T follicular helper cell (primary cell): ENCODE measurements around the gene QSOX2.

ENCODE experiments used
- DNase-seq: peaks from one replicate; pipeline ENCODE4 v3.0.0-alpha.2; 2020; ENCODE audit warnings: low read depth

The QSOX2 gene

DNA sequence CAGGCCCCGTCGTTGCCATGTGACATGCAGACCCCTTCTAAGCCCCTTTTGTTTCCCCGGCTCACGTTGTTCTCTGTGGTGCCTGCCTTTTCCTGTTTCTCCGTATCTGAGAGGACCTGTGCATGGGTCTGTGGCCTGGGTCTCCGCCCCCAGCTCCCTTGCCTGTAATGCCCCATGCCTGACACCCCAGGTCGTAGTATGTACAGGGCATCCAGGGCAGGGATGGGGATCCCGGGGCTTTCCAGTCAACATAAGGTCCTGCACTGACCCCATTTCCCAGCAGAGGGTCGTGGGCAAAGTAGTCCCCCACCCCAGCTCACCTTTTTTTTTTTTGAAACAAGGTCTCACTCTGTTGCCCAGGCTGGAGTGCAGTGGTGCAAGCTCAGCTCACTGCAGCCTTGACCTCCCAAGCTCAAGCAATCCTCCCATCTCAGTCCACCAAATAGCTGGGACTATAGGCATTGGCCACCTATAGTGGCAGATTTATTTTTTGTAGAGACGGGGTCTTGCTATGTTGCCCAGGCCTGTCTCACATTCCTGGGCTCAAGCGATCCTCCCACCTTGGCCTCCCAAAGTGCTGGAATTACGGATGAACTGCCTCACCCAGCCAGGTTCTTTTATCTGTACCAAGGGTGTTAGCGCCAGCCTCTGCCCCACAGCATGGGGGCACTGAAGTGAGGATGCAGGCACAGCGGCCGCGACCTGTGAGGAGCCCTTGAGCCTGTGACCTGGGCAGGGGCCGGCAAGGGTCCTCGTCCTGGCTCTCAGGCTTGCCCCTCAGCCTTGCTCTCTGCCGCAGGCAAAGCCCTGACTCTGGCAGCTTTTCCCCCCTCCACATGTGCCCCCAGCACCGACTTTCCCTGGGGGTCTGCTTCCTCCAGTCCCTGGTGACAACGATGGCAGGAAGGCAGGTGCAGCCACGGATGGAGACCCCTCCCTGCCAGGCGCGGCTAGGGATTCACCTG lies 19.1 kb upstream of the QSOX2 start:
- DNase-seq, result no peak

DNA sequence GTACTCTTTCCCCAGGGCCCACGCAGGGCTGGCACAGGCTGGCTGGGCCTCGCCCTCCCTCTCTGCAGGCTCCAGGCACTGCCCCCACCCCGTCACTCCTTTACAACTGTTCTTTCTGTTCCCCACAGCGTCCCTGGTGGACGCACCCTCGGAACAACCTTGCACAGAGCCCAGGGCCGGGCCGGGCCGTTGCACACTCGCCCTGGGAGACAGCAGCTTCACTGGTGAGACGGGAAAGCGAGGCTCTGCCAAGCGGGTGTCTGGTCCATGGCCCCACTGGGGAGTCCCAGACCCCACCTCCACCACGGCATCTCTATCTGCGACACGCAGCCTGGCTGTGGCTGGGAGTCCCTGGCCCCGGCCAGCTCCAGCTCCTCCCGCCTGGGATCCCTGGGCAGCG lies 18.4 kb upstream of the QSOX2 start:
- no peak for DNase-seq

DNA sequence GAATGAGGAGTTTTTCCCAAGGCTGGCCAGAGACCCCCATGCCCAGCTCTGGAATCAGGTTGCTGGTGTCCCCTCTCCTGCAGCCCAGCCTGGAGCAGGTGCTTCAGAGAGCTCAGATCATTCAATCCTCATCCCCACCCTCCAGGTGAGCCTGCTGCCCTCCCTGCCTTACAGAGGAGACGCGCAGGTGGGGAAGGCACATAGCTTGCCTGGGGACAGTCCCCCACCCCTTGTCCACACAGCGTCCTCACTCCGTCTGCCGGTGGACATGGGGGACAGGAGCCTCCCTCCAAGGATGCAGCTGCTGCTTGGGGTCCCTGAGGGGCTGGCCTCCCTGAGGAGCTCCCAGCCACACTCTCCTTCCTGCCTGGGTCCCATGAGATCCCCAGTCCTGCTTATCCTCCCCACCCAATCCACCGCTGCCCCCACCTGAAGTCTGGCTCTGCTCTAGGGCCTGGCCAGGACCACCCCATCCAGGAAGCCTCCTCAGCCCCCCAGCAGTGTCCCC lies 17.1 kb upstream of the QSOX2 start:
- DNase-seq, result no peak

DNA sequence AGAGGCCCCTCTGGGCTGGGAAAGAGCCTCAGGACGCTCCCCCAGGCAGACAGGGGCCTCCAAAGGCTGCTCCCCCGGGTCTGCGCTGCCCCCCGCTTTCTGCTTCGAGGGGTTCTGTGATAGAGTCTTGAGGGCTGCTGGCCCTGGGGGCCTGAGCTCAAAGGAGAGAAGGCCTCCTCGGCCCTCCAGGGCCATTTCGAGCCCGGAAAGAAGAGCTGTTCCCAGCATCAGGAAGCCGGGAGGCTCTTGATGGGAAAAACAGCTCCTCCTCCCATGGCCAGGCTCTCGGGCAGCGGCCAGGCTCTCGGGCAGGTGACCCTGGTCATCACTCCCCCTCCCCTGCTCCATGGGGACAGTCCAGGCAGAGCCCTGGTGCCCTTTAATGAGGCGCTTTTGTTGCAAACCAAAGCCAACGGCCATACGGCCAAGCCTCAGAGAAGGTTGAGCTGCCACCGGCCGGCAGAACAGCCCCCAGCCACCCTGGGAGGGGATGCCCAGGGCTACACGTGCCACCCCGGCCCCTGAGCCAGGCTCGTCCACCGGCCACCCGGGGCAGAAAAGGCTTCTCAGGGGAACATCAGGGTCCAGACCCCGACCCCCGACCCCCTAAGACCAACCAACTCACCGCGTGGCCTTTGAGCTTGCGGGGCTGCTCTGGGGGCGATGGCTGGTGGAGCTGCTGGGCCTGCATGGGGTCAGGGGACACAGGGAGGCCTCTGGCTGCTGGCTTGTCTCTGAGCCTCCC lies 16.2 kb upstream of the QSOX2 start:
- no peak for DNase-seq

DNA sequence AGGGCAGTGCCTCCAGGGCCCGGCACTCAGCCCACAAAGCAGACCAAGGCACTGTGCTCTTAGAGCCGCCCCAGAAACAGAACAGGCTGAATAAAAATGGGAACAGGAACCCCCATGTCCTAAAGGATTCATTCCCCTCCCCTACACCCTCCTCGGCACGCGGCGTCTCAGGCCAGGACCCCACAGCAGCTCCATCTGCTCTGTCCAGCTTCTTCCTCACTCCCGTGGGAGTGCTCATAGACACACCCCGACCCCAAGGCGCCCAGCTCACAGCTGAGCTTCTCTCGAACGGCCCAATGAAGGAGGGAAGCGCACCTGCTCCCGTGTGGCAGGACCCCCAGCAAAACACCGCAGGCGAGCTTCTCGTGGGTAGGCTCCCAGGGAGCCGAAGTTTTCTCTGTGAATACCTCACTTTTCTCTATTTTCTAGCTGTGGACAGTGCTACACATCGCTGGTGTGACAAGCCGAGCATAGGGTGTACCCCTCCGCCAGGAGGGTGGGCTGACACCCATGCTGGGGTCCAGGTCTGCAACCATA lies 15.4 kb upstream of the QSOX2 start:
- DNase-seq, result no peak

DNA sequence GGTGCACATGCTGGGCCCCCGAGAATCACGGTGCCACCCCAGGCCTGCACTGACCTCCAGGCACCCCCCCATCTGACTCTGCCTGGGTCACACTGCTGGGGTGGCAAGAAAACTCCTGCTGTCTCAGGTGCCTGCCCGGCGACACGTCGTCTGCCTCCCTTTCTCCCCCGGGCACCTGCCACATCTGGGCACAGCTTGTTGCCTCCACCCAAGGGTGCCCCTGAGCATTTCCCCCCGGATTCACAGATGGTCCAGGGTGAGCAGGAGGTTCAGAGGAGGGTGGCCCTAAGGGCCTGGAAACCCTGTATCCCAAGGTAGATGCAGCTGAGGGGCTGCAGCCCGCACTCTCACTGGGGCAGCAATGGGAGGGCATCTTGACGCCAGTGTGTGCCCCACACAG lies 14.9 kb upstream of the QSOX2 start:
- DNase-seq, result no peak

DNA sequence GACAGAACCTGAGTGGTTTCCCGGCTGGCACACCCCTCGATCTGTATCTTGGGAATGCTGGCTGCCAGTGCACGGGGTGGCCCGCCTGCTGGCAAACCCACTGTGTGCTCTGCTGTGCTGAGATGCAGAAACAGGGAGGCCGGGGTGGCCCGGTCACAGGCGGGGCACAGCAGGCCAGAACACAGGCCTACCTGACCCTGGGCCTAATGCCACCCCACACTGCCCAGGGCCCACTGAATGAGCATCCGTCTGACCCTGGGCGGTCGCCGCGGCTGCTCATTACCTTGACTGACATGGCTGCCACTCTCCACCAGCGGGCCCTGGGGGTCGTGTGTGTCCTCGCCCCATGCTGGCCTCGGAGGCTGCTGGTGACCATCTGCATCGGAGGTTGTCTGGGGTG lies 14.2 kb upstream of the QSOX2 start:
- DNase-seq, result no peak

DNA sequence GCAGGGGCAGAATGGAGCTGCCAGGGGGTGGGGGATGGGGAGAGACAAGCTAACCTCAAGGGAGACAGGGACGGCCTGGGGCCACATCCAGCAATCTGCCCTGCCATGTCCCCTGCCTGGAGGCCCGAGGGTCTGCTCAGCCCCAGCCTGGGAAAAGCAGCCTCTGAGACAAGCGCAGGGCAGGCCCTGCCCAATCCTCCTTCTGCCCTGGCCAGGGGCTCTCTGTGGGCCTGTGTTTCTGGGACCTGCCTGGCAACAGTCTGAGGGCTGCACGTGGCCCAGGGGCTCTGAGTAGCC lies 13.9 kb upstream of the QSOX2 start:
- DNase-seq, result no peak

DNA sequence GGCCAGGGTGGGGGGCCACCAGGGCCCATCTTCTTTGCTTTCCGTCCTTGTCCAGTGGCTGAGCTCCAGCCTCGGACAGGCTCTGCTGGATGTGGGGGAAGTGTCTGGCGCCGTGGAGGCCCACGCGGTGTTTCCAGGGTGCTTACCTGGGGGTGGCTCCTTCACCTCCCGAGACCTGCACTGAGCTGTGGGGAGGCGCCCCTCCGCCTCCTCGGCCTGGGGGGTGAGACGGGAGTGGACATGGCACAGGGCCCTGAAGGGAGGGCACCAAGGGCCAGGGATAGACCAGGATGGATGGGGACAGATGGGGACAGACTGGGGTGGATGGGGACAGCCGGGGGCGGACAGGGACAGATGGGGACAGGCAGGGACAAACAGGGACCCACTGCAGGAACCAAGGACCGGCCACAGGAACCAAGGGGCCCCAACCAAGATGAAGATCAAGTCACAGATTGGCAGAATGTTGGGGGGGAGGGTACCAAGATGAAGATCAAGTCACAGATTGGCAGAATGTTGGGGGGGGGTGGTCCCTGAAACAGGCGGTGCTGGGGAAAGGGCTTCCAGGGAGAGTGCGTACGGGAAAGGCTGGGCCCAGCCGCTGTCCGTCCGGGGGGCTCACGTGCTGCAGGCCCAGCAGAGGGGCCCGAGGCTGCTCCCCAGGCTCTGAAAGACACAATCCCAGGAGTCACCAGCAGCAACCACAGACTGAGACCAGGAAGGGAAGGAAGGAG lies 13.3 kb upstream of the QSOX2 start:
- no peak for DNase-seq

DNA sequence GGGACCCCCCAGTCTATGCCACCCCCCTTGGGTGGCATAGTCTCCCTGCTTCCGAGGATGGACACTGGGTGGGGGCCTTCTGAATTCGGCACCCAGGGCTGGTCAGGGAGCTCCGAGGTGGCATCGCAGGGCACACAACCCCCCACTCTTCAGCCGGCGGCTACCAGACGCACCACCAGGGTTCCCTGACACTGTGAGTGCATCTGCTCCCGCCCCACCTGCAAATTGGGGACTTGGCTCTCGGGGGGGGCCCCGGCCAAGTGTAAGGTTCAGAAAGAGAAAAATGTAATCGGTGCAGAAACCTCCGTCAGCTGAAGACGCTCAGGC lies 12.7 kb upstream of the QSOX2 start:
- no peak for DNase-seq

DNA sequence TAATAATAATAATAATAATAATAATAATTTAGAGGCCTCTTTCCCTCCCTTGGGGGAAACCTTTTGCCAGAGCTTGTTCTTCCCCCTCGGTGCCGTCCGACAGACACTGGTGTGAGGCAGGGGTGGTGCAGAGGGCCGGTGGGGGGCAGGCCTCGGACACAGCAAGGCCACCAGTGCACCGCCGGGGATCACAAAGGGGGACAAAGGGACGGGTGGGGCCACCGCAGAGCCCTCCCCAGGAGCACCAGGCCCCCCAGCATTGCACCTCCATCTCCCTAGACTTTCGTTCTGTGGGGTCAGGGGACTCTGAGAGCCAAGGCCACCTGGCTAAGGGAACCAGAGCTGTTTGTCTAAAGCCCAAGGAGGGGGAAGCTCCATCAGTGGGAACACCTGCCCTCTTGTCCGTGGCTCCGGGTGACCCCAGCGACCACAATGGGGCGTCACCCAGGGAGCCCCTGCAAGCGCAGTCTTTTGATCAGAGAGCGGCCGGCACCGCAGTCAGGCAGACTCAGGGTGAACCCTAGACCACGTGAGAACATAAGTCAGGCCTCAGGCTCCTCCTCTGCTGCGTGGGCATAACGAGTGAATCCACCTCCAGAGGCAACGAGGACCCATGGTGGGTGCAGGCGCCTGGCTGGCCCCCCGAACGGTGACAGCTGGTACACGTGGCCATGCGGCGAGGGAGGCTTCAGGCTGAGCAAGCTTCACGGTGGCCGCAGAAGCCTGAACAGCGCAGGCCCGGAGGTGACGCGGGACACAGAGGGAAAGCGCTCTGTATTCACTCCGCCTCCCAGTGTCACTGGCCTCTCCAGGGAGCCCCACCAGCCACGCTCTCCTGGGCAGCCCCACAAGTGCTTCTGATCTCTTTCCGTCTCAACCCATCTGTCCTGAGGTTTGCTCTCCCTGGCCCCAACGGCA lies 12.0 kb upstream of the QSOX2 start:
- no peak for DNase-seq

DNA sequence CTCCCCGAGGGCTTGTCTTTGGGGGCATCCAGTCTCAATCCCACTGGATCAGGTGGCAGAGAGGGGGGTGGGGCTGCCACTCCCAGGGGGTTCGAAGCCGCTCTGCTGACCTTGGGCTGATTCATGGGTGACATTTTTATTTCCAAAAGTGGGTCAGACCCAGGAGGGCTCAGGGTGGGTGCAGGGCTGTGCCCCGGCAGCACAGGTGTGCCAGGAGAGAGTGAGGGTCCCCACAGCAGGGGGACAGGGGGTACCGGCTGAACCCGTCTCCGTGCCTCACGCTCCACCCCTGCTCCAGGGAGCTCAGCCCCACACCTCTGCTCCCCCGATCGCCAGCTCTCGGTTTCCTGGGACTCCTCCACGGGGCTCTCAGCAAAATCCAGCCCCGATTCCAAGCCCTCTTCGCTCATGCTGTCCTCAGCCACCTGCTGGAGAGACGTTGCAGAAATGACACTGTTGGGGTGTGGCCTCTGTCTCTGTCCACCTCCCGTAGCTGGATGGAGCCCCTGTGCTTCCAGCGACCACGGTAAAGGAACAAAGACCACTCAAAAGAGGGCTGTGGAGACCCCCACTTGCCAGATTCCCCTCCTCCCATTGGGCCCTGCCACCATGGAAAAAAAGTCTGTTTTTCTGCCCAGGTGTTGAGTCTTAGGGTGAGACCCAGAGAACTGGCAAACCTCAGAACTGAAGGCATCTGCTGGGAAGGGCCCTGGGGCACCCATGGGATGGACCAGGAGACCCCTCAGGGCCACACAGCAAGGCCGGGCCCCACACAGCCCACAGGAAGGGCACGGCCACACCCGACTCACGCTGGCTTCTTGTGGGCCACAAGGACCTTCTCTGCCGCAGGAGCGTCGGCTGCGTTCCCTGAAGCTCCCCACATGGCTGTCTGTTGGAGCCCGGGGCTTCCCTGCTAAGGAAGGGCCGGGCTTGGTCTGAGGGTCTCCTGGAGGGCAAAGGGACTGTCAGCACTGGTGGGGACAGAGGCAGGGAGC lies 10.6 kb upstream of the QSOX2 start:
- no peak for DNase-seq

DNA sequence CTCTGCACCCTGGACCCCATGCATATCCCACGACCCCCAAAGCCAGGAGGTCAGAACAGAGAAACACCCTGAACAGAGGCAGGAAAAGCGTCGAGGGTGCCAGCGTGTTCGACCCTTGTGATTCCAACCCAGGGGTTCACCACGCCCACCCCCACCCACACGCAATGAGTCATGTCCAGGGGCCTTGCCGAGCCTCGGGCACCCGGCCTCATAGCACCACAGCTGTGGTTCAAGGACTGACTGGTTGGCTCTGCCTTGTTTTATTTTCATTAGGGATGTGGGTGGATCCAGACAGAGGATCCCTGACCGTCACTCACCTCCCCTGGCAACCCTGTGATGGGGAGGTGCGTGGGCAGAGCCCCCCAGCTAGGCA lies 9.5 kb upstream of the QSOX2 start:
- DNase-seq, result no peak

DNA sequence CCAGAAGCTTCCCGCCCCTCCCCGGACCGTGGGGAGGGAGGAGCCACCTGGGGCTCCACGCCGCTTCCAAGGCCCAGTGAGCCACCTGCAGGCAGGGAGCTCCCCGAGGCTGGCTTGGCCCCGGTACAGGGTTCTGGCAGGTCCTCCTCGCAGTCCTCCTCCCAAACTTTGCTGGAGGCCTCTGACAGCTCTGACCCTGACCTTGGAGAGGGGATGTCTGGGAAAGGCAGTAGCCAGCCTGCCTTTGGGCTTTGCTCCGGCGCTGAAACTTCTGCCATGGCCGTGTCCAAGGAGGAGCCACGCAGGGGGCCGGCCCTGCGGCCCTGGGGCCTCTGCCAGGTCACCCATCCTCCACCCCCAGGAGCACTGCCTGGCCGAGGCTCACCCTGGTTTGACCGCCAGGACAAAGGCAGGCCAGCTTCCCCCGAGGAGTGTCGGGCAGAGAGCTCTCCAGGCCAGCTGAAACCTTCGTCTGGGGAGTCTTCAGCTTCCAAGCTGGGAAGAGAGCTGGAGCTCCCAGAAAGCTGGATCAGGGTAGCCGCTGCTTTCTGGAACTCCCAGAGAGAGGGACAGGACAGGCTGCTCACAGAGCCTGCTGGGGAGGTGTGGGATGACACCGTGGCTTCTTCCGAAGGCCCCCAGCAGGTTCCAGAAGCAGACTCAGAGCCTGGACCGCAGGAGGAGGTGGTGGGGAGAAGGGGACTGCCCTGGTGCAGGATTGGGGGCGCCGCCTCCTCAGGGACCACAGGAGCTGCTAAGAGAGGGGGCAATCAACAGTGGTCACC lies 9.0 kb upstream of the QSOX2 start:
- no peak for DNase-seq

DNA sequence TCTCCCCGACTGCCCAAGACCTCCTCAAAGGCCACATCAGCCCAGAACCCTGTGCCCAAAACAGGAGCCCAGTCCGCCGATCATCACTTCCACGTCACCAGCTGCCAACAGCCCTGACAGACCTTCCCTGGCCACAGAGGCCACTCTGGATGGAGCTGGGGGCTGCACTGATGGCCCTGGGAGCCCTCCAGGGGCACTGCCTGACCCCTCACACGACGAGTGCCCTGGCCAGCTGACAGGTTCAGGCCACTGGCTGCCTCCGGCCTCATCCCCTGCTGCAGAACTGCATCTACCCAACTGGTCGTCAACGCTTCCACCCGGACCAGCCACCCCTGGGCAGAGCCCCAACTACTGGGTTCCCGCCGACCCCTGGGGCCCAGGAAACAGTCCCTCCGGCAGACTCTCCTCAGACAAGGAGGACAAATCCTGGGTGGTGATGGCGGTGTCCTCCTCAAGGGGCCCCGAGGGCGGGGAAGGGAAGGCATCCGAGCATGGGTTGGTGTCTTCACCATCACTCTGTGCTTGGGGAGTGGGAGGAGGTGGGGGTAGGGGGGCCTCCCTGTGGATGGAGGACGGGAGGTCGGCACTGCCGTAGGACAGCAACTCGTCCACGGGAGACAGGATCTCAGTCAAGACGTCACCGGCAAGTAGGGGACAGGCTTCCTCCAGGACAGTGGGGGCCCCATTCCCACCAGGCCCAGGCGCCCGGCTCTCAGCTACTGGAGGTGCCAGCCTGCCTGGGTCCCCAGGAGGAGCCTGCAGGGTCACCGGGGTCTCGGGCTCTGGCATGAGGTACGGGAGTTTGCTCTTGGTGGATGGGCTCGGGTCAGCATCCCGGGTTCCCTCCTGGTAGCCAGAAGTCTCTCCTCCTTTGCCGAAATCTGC lies 7.9 kb upstream of the QSOX2 start:
- no peak for DNase-seq

DNA sequence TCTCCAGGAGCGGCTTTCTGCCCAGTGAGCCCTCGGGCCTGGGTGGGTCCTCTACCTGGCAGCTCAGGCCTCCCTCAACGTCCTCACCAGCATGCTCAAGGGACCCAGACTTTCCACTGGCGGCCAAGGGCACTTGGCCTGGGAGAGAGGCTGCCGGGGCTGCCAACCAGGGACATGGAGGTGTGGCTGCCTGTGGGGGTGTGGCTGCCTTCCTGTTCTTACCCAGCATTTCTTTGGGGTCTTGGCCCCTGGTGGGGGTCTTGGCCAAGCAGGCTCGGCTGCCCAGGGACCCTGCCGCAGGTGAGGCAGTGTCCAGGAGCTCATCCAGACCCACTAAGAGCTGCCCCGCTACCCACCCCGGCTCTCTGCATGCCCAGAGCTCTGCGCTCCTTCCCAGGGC lies 7.2 kb upstream of the QSOX2 start:
- DNase-seq, result no peak

DNA sequence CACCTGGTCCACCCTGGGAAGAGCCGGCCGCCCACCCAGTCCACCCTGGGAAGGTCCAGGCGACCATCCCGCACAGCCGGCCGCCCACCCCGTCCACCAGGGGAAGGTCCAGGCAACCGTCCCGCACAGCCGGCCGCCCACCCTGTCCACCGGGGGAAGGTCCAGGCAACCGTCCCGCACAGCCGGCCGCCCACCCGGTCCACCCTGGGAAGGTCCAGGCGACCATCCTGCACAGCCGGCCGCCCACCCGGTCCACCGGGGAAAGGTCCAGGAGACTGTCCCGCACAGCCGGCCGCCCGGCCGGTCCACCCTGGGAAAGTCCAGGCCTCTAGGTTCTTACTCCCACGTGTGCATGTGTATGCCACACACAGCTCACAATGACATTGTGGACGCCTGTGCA lies 6.7 kb upstream of the QSOX2 start:
- DNase-seq, result no peak
